HCT116 (cell line): ENCODE measurements around the gene PCDH1. TPM values are rescaled to one million over a fixed set of nuclear protein-coding genes. Genes with fewer than 3 reads are reported as not detected.

Experiments used
- ATAC-seq: fragments of 200-7000 bp; cut with Tn5 transposase; 2 replicates; pipeline ENCODE4 v1.9.1; 2020; ENCODE audit warnings: mild to moderate bottlenecking, moderate library complexity
- BruUV-seq: library from RNA; stranded (reverse); fragments of 400-500 nt; replicated peaks from 2 replicates; lab custom pipeline; 2021; lab: Mats Ljungman, UMichigan
- CTCF ChIA-PET: fragments of 300-600 bp; sonication (Branson Sonifier 250); formaldehyde crosslinking; loops from one replicate; lab custom pipeline; 2021; ENCODE audit warnings: antibody characterized with exemption; lab: Charles Lee
- POLR2A ChIA-PET: fragments of 300-600, 350-600 bp; sonication (Branson Sonifier 250); formaldehyde crosslinking; loops from one replicate; lab custom pipeline; 2021; ENCODE audit warnings: antibody characterized with exemption; lab: Charles Lee
- RAD21 ChIA-PET, 2 experiments: fragments of 300-600 bp; sonication (Branson Sonifier 250); formaldehyde crosslinking; loops; one replicate each; lab custom pipeline; 2023; ENCODE audit warnings: low total read pairs in 2 of 2; ENCODE audit not compliant: uncharacterized antibody in 2 of 2, unreplicated experiment in 2 of 2, low non-redundant PET in 1 of 2; lab: Charles Lee
- DNase-seq: peaks from one replicate; pipeline ENCODE4 v3.0.0-alpha.2; 2010; ENCODE audit warnings: low read depth, low spot score
- H2AFZ ChIP-seq: fragments of 200-600 bp; shearing (Covaris generic), sonication (generic); 2 replicates; pipeline ENCODE4 v1.6.1; 2017; ENCODE audit warnings: low read depth, mixed run types, mixed read lengths, antibody characterized with exemption, low read length; ENCODE audit not compliant: poor library complexity, severe bottlenecking
- H3K27ac ChIP-seq: 2 replicates; pipeline ENCODE4 v1.5.1; 2012; ENCODE audit warnings: low read depth, low read length
- H3K27me3 ChIP-seq: fragments of 200-600 bp; sonication (generic); 2 replicates; pipeline ENCODE4 v1.6.1; 2016; ENCODE audit warnings: mixed run types, low read length, mixed read lengths; ENCODE audit not compliant: insufficient read depth
- H3K36me3 ChIP-seq, 2 experiments: fragments of 200-500 bp in 1 of 2; fragments of 200-600 bp in 1 of 2; sonication (Bioruptor generic) in 1 of 2; sonication (generic) in 1 of 2; 2 replicates each; pipeline versions ENCODE4 v1.5.1 to v1.6.1; 2014 to 2016; ENCODE audit warnings: low read length in 2 of 2, inconsistent platforms in 1 of 2, mixed read lengths in 1 of 2, mixed run types in 1 of 2; ENCODE audit not compliant: insufficient read depth in 2 of 2, control insufficient read depth in 1 of 2
- H3K4me1 ChIP-seq, 2 experiments: fragments of 200-600 bp in 1 of 2; sonication (generic) in 1 of 2; 2 replicates each; pipeline versions ENCODE4 v1.5.1 to v1.6.1; 2012 to 2017; ENCODE audit warnings: low read length in 2 of 2, inconsistent platforms in 1 of 2, mild to moderate bottlenecking in 1 of 2, mixed read lengths in 1 of 2, mixed run types in 1 of 2, moderate library complexity in 1 of 2; ENCODE audit not compliant: insufficient read depth in 2 of 2, control insufficient read depth in 1 of 2
- H3K4me2 ChIP-seq: fragments of 200-600 bp; sonication (generic); 2 replicates; pipeline ENCODE4 v1.6.1; 2017; ENCODE audit warnings: mixed run types, low read length, mixed read lengths
- H3K4me3 ChIP-seq, 2 experiments: fragments of 200-600 bp in 1 of 2; sonication (generic) in 1 of 2; replicated peaks in 1 of 2; 2 replicates each; pipeline ENCODE4 v1.5.1; 2011 to 2016; ENCODE audit warnings: low read length in 2 of 2, control low read depth in 1 of 2, low read depth in 1 of 2, mild to moderate bottlenecking in 1 of 2, mixed read lengths in 1 of 2, mixed run types in 1 of 2
- H3K79me2 ChIP-seq: fragments of 200-600 bp; sonication (generic); 2 replicates; pipeline ENCODE4 v1.6.1; 2017; ENCODE audit warnings: mild to moderate bottlenecking, mixed run types, low read length, moderate library complexity, mixed read lengths; ENCODE audit not compliant: insufficient read depth
- H3K9ac ChIP-seq: fragments of 200-600 bp; sonication (generic); 2 replicates; pipeline ENCODE4 v1.6.1; 2016; ENCODE audit warnings: low read length, mixed read lengths
- H3K9me2 ChIP-seq: fragments of 200-600 bp; sonication (generic), shearing (Covaris generic); 2 replicates; pipeline ENCODE4 v1.6.1; 2017; ENCODE audit warnings: mixed run types, mild to moderate bottlenecking, moderate library complexity; ENCODE audit not compliant: insufficient read depth
- H3K9me3 ChIP-seq, 2 experiments: fragments of 200-500 bp in 1 of 2; fragments of 200-600 bp in 1 of 2; sonication (Bioruptor generic) in 1 of 2; sonication (generic) in 1 of 2; 2 replicates each; pipeline ENCODE4 v1.6.1; 2014 to 2017; ENCODE audit warnings: low read length in 2 of 2, mixed read lengths in 2 of 2, inconsistent platforms in 1 of 2, low read depth in 1 of 2, mild to moderate bottlenecking in 1 of 2, mixed run types in 1 of 2, moderate library complexity in 1 of 2; ENCODE audit not compliant: control insufficient read depth in 1 of 2, insufficient read depth in 1 of 2
- H4K20me1 ChIP-seq: fragments of 200-600 bp; sonication (generic), shearing (Covaris generic); 2 replicates; pipeline ENCODE4 v1.6.1; 2017; ENCODE audit warnings: mixed run types, mild to moderate bottlenecking, moderate library complexity; ENCODE audit not compliant: insufficient read depth
- CBX3 ChIP-seq: IDR thresholded peaks from 2 replicates; pipeline ENCODE4 v1.6.1; 2012; ENCODE audit warnings: low read depth
- EGR1 ChIP-seq: IDR thresholded peaks from 2 replicates; pipeline ENCODE4 v1.6.1; 2012; ENCODE audit warnings: low read depth
- ELF1 ChIP-seq: IDR thresholded peaks from 2 replicates; pipeline ENCODE4 v1.6.1; 2012; ENCODE audit warnings: low read depth, borderline replicate concordance
- EZH2 ChIP-seq: fragments of 200-600 bp; sonication (generic); IDR thresholded peaks from 2 replicates; pipeline ENCODE4 v1.6.1; 2017; ENCODE audit warnings: antibody characterized with exemption, mixed run types
- EZH2phosphoT487 ChIP-seq: fragments of 200-600 bp; IDR thresholded peaks from 2 replicates; pipeline ENCODE4 v1.6.1; 2018; ENCODE audit warnings: antibody characterized with exemption, borderline replicate concordance
- FOSL1 ChIP-seq: IDR thresholded peaks from 2 replicates; pipeline ENCODE4 v1.6.1; 2012; ENCODE audit warnings: low read depth
- JUND ChIP-seq: IDR thresholded peaks from 2 replicates; pipeline ENCODE4 v1.6.1; 2012
- MAX ChIP-seq: IDR thresholded peaks from 2 replicates; pipeline ENCODE4 v1.6.1; 2012
- POLR2A ChIP-seq: IDR thresholded peaks from 2 replicates; pipeline ENCODE4 v1.7.0; 2011; ENCODE audit warnings: borderline replicate concordance; ENCODE audit not compliant: insufficient read depth, insufficient read length; ENCODE audit errors: extremely low read depth
- POLR2AphosphoS5 ChIP-seq: IDR thresholded peaks from 2 replicates; pipeline ENCODE4 v1.6.1; 2011; ENCODE audit warnings: mild to moderate bottlenecking, low read depth, low read length, moderate library complexity
- YY1 ChIP-seq: IDR thresholded peaks from 2 replicates; pipeline ENCODE4 v1.6.1; 2011; ENCODE audit warnings: low read length, low read depth, moderate library complexity, mild to moderate bottlenecking; ENCODE audit not compliant: insufficient replicate concordance; ENCODE audit errors: extremely low read depth
- ZFX ChIP-seq: fragments of 450-650 bp; IDR thresholded peaks from 2 replicates; pipeline ENCODE4 v1.6.1; 2017
- ZNF274 ChIP-seq: fragments of 200-500 bp; sonication (Bioruptor generic); IDR thresholded peaks from 2 replicates; pipeline ENCODE4 v1.6.1; 2014; ENCODE audit warnings: mild to moderate bottlenecking, low read depth, low read length, inconsistent platforms
- intact Hi-C: fragments of 100-400 bp; cut with micrococcal nuclease; formaldehyde crosslinking; loops from 2 replicates; pipeline ENCODE4 v1.10.0; 2022
- total RNA-seq: library from RNA; stranded (reverse); gene quantifications from one replicate; pipeline ENCODE4 v1.2.1, GENCODE V29; 2021; ENCODE audit not compliant: unreplicated experiment
- TF ChIP-seq, protein P1 (sequence below): IDR thresholded peaks from 2 replicates; pipeline ENCODE4 v1.6.1; 2012; ENCODE audit warnings: low read depth

The PCDH1 gene
- total RNA-seq, 1 experiment from 2014 or later = 24.2 TPM

GRCh38 chr5:141808857-141809256 lies 69.4 kb downstream of the PCDH1 start:
- no peaks in the 10 kb centered on the region for H3K9me2 ChIP-seq
- peaks cover 12% of the 10 kb centered on the region; the same call in 1 of the 2 replicates for H3K27me3 ChIP-seq
- CTCF ChIA-PET = interaction anchor here (0.6 to 1.4 kb wide), 2 partner anchors 52 to 69 kb away, joined by 3 to 4 read pairs; partner anchors contain the start of gene PCDH1
- DNase-seq = no peak
- BruUV-seq = no TSS peak
- no peaks in the 10 kb centered on the region for H3K79me2 ChIP-seq
- no peak overlapping the region for H3K4me2 ChIP-seq
- no peak overlapping the region for H3K27ac ChIP-seq
- TF ChIP-seq EZH2 (no peak), ZNF274 (no peak), FOSL1 (no peak), MAX (no peak), POLR2A (no peak), EZH2phosphoT487 (no peak), ELF1 (no peak), ZFX (no peak), EGR1 (no peak), CBX3 (no peak), POLR2AphosphoS5 (no peak), JUND (no peak), YY1 (no peak)
- TF ChIP-seq, protein P1, sequence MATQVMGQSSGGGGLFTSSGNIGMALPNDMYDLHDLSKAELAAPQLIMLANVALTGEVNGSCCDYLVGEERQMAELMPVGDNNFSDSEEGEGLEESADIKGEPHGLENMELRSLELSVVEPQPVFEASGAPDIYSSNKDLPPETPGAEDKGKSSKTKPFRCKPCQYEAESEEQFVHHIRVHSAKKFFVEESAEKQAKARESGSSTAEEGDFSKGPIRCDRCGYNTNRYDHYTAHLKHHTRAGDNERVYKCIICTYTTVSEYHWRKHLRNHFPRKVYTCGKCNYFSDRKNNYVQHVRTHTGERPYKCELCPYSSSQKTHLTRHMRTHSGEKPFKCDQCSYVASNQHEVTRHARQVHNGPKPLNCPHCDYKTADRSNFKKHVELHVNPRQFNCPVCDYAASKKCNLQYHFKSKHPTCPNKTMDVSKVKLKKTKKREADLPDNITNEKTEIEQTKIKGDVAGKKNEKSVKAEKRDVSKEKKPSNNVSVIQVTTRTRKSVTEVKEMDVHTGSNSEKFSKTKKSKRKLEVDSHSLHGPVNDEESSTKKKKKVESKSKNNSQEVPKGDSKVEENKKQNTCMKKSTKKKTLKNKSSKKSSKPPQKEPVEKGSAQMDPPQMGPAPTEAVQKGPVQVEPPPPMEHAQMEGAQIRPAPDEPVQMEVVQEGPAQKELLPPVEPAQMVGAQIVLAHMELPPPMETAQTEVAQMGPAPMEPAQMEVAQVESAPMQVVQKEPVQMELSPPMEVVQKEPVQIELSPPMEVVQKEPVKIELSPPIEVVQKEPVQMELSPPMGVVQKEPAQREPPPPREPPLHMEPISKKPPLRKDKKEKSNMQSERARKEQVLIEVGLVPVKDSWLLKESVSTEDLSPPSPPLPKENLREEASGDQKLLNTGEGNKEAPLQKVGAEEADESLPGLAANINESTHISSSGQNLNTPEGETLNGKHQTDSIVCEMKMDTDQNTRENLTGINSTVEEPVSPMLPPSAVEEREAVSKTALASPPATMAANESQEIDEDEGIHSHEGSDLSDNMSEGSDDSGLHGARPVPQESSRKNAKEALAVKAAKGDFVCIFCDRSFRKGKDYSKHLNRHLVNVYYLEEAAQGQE = no peak
- H4K20me1 ChIP-seq = no peaks in the 10 kb centered on the region
- H3K4me1 ChIP-seq = no peaks in the 10 kb centered on the region; a peak in 1 of 4 replicates
- no peaks in the 10 kb centered on the region for H3K9me3 ChIP-seq
- H2AFZ ChIP-seq = no peak overlapping the region
- RAD21 ChIA-PET = no interaction called here
- intact Hi-C loops = no loop called here
- ATAC-seq = no peak
- H3K36me3 ChIP-seq = no peaks in the 10 kb centered on the region
- POLR2A ChIA-PET = no interaction called here
- H3K4me3 ChIP-seq = no peak overlapping the region
- H3K9ac ChIP-seq = no peak overlapping the region
